Measurements from ENCODE around the gene CARMIL1. TPM values are rescaled to one million over a fixed set of nuclear protein-coding genes. Genes with fewer than 3 reads are reported as not detected.

The CARMIL1 gene
- total RNA-seq, 4 donors from 2014 or later, result 14.9 to 23.5 (median 20.3) TPM

- intact Hi-C loops (cut with DNase I; ENCODE audit: low total_unique reads), result no loop called here
- TF ChIP-seq POLR2A (IDR thresholded peaks at IDR 0.05), result no peak
- TF ChIP-seq, protein P1, sequence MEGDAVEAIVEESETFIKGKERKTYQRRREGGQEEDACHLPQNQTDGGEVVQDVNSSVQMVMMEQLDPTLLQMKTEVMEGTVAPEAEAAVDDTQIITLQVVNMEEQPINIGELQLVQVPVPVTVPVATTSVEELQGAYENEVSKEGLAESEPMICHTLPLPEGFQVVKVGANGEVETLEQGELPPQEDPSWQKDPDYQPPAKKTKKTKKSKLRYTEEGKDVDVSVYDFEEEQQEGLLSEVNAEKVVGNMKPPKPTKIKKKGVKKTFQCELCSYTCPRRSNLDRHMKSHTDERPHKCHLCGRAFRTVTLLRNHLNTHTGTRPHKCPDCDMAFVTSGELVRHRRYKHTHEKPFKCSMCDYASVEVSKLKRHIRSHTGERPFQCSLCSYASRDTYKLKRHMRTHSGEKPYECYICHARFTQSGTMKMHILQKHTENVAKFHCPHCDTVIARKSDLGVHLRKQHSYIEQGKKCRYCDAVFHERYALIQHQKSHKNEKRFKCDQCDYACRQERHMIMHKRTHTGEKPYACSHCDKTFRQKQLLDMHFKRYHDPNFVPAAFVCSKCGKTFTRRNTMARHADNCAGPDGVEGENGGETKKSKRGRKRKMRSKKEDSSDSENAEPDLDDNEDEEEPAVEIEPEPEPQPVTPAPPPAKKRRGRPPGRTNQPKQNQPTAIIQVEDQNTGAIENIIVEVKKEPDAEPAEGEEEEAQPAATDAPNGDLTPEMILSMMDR (IDR thresholded peaks at IDR 0.05), result no peak
- H3K4me3 ChIP-seq (ENCODE audit: low read depth, poor library complexity, severe bottlenecking), result no peak overlapping the region
- WGBS, 2 donors, result 77 to 84% methylated on average over 3 of the region's 3 CpGs
- DNase-seq (ENCODE audit: low spot score in 2 of 2), result no peak
These were observed 363.6 kb downstream of the CARMIL1 start for GRCh38 chr6:25642667-25643328.

DNA sequence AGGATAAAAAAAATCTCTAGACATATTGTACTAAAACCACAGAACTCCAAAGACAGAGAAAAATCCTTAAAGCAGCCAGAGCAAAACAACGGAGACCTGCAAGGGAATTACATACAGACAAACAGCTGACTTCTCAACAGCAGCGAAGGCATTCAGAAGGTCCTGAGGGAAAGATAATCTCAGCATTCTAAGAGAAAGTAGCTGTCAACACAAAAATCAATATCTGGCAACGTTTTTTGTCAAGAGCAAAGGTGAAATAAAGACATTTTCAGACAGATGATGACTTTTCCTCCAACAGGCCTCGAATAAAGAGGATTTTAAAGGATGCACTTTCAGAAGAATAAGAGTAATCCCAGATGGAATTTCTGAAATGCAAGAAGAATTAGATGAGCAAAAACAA lies 366.7 kb downstream of the CARMIL1 start:
- no peak for DNase-seq (ENCODE audit: low spot score in 2 of 2)
- TF ChIP-seq, protein P1 (IDR thresholded peaks at IDR 0.05), result no peak
- TF ChIP-seq POLR2A (IDR thresholded peaks at IDR 0.05), result no peak
- intact Hi-C loops (cut with DNase I; ENCODE audit: low total_unique reads), result no loop called here
- 51 to 56% methylated on average over 4 of the region's 4 CpGs for WGBS, 2 donors
- H3K4me3 ChIP-seq (ENCODE audit: low read depth, poor library complexity, severe bottlenecking), result no peak overlapping the region

DNA sequence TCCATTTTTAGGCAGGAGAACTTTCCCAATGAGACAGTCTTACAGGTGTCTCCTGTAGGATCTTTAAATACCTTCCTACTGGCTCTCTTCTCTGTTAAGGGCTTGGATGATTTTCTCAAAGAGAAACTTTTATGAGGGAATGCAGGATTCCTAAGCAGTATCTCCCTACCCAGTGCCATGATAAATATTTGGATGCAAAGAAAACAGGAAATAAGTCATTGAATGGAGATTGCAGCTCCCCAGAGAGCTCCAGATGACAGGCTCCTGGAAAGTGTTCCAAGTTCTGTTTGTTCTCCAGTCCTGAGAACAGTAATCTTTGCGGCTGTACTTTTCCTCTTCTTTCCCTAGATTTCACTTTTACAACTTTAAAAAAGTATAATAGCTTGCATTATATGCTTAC lies 370.4 kb downstream of the CARMIL1 start:
- no peak overlapping the region for H3K4me3 ChIP-seq (ENCODE audit: low read depth, poor library complexity, severe bottlenecking)
- WGBS, 2 donors, result 31 to 90% methylated on average over 1 of the region's 1 CpG
- no peak for DNase-seq (ENCODE audit: low spot score in 2 of 2)
- no peak for TF ChIP-seq POLR2A (IDR thresholded peaks at IDR 0.05)
- TF ChIP-seq, protein P1 (IDR thresholded peaks at IDR 0.05), result no peak
- intact Hi-C loops (cut with DNase I; ENCODE audit: low total_unique reads), result no loop called here

DNA sequence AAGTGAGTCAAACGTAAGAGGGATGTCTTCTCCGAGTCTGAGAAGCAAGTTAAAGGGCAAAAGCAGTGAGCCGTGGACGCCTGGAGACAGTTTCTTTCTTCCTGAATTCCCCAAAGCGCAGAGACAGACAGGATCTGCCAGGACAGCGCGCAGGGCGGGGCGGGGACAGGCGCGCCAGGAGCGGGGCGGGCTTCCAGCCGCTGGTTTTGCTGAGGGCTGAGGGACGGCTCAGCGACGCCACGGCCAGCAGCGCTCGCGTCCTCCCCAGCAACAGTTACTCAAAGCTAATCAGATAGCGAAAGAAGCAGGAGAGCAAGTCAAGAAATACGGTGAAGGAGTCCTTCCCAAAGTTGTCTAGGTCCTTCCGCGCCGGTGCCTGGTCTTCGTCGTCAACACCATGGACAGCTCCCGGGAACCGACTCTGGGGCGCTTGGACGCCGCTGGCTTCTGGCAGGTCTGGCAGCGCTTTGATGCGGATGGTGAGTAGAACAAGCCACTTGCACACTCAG lies 372.9 kb downstream of the CARMIL1 start, which contains the start of gene SCGN:
TSS of gene SCGN (plus strand) at position 209 of the 509 bp plus-strand sequence. CDS start at position 398, 189 bp downstream.
- WGBS, 2 donors, result 2 to 4% methylated on average over 35 of the region's 35 CpGs
- peak; percentile 30 to 90 for DNase-seq (ENCODE audit: low spot score in 2 of 2)
- no peak within 1 kb of the TSS for H3K4me3 ChIP-seq (ENCODE audit: low read depth, poor library complexity, severe bottlenecking)
- intact Hi-C loops (cut with DNase I; ENCODE audit: low total_unique reads), result no loop called here
- TF ChIP-seq POLR2A (IDR thresholded peaks at IDR 0.05), result no peak
- TF ChIP-seq, protein P1 (IDR thresholded peaks at IDR 0.05), result no peak

GRCh38 chr6:25655723-25656122 lies 376.5 kb downstream of the CARMIL1 start:
- TF ChIP-seq, protein P1 (IDR thresholded peaks at IDR 0.05), result no peak
- TF ChIP-seq POLR2A (IDR thresholded peaks at IDR 0.05), result no peak
- H3K4me3 ChIP-seq (ENCODE audit: low read depth, poor library complexity, severe bottlenecking), result no peak overlapping the region
- DNase-seq (ENCODE audit: low spot score in 2 of 2), result no peak
- intact Hi-C loops (cut with DNase I; ENCODE audit: low total_unique reads), result no loop called here
- 28 to 41% methylated on average over 1 of the region's 1 CpG for WGBS, 2 donors
